ENCODE results near the gene IL17RE. TPM values are rescaled to one million over a fixed set of nuclear protein-coding genes. Genes with fewer than 3 reads are reported as not detected.

Gene IL17RE
- total and polyA plus RNA-seq, 2 of the 13 experiments (the other 11 are each of a cell fraction or from before 2014, with no cell fraction given) = 14.5 to 24.1 TPM

GRCh38 chr3:9916734-9917680 lies 14.4 kb downstream of the IL17RE start, which contains the start of gene IL17RC (continued):
- TF ChIP-seq ZNF205 (CRISPR knock-in tag; IDR thresholded peaks at IDR 0.05) (no peak), POGK (CRISPR knock-in tag; conservative IDR thresholded peaks at IDR 0.05) (peak; percentile 57; the same call in 1 of the 2 replicates), CSRNP2 (CRISPR knock-in tag; conservative IDR thresholded peaks at IDR 0.05; ENCODE audit: low read depth) (no peak), PHF20 (CRISPR knock-in tag; IDR thresholded peaks at IDR 0.05) (no peak), EZH2 (conservative IDR thresholded peaks at IDR 0.05; ENCODE audit: low read depth, low read length) (no peak), MIXL1 (CRISPR knock-in tag; IDR thresholded peaks at IDR 0.05) (0 out of 2 replicates have a peak, but pooled peaks have one; percentile 37), FOXJ3 (CRISPR knock-in tag; IDR thresholded peaks at IDR 0.05; ENCODE audit: borderline replicate concordance) (no peak), NCOA5 (CRISPR knock-in tag; IDR thresholded peaks at IDR 0.05) (no peak), THAP8 (CRISPR knock-in tag; IDR thresholded peaks at IDR 0.05; ENCODE audit: borderline replicate concordance) (no peak), SMAD9 (CRISPR knock-in tag; IDR thresholded peaks at IDR 0.05) (no peak), ZNF275 (CRISPR knock-in tag; IDR thresholded peaks at IDR 0.05; ENCODE audit: borderline replicate concordance) (no peak), ZNF44 (CRISPR knock-in tag; IDR thresholded peaks at IDR 0.05) (no peak), ZNF17 (CRISPR knock-in tag; IDR thresholded peaks at IDR 0.05) (no peak), HCFC1 (IDR thresholded peaks at IDR 0.05; ENCODE audit: low read depth, low read length) (no peak), ZNF772 (CRISPR knock-in tag; IDR thresholded peaks at IDR 0.05) (peak; percentile 87), IKZF1 (IDR thresholded peaks at IDR 0.05) (no peak), BRF2 (CRISPR knock-in tag; IDR thresholded peaks at IDR 0.05) (no peak), ZFYVE20 (CRISPR knock-in tag; IDR thresholded peaks at IDR 0.05; ENCODE audit: borderline replicate concordance, low read depth) (no peak), NKX3-1 (CRISPR knock-in tag; IDR thresholded peaks at IDR 0.05) (0 out of 2 replicates have a peak, but pooled peaks have one; percentile 4), ZNF776 (CRISPR knock-in tag; IDR thresholded peaks at IDR 0.05) (no peak), FOXC1 (CRISPR knock-in tag; IDR thresholded peaks at IDR 0.05; ENCODE audit: borderline replicate concordance) (no peak), CBFB (CRISPR knock-in tag; IDR thresholded peaks at IDR 0.05) (no peak), ZNF468 (CRISPR knock-in tag; IDR thresholded peaks at IDR 0.05) (no peak), MYNN (CRISPR knock-in tag; IDR thresholded peaks at IDR 0.05; ENCODE audit: low read depth) (no peak)

Measured in HepG2 (cell line).